Heart right ventricle (tissue), 16 donors: ENCODE results near the gene FGD3. TPM values are rescaled to one million over a fixed set of nuclear protein-coding genes. Genes with fewer than 3 reads are reported as not detected.
A peak's percentile ranks its signal among the peaks of the same experiment; 100 is the strongest.

Experiments used
- ATAC-seq, 8 donors: fragments of 200-7000 bp; cut with Tn5 transposase; one replicate each; pipeline ENCODE4 v1.9.1; 2020; ENCODE audit warnings: mild to moderate bottlenecking in 8 of 8, moderate library complexity in 8 of 8, moderate number of reproducible peaks in 1 of 8
- DNase-seq, 2 donors: peaks; one replicate each; pipeline ENCODE4 v3.0.0-alpha.2; 2020
- H3K27ac ChIP-seq, 10 donors: fragments of 200-600 bp; sonication (generic) in 2 of 10; one replicate each; pipeline versions ENCODE4 v1.5.0 to v1.8.0; 2020 to 2022; ENCODE audit warnings: mild to moderate bottlenecking in 3 of 10
- H3K27me3 ChIP-seq, 7 donors: fragments of 200-600 bp; one replicate each; pipeline ENCODE4 v1.8.0; 2021 to 2022; ENCODE audit warnings: mild to moderate bottlenecking in 2 of 7
- H3K36me3 ChIP-seq, 9 donors: fragments of 200-600 bp; sonication (generic) in 1 of 9; one replicate each; pipeline versions ENCODE4 v1.5.0 to v1.8.0; 2020 to 2022; ENCODE audit warnings: mild to moderate bottlenecking in 2 of 9
- H3K4me1 ChIP-seq, 9 donors: fragments of 200-600 bp; sonication (generic) in 1 of 9; one replicate each; pipeline versions ENCODE4 v1.5.0 to v1.8.0; 2020 to 2022; ENCODE audit warnings: mild to moderate bottlenecking in 4 of 9
- H3K4me3 ChIP-seq, 10 donors: fragments of 200-600 bp; sonication (generic) in 2 of 10; one replicate each; pipeline versions ENCODE4 v1.5.0 to v1.8.0; 2020 to 2022; ENCODE audit warnings: mild to moderate bottlenecking in 7 of 10, moderate library complexity in 2 of 10
- H3K9me3 ChIP-seq, 11 donors: fragments of 200-600 bp in 10 of 11; sonication (generic) in 2 of 11; one replicate each; pipeline versions ENCODE4 v1.5.0 to v1.8.0; 2013 to 2022; ENCODE audit warnings: mild to moderate bottlenecking in 2 of 11, control low read depth in 1 of 11, moderate library complexity in 1 of 11
- WGBS, 2 donors: extraction: QIAGEN DNeasy Blood & Tissue Kit; methylation state at CpG; one replicate each; pipeline ENCODE4 v1.1.7; 2013; ENCODE audit warnings: inconsistent platforms in 1 of 2; 5-methylcytosine and 5-hydroxymethylcytosine counted together
- intact Hi-C, 10 donors: fragments of 100-400 bp; cut with DNase I; formaldehyde crosslinking; loops; one replicate each; pipeline versions ENCODE4 v1.11.1 to v1.14.2; 2022
- polyA plus RNA-seq, 2 donors: library from polyadenylated mRNA; stranded (reverse); fragments of 200-250 nt; gene quantifications; one replicate each; pipeline ENCODE4 v1.2.3, GENCODE V29; 2013
- total RNA-seq, 10 donors: library from RNA; stranded (reverse); fragmentation: NEBNext Ultra II Directional in 3 of 10; extraction: Animal tissue kit (Norgen Biotek cat#: 25700) in 3 of 10; gene quantifications; one replicate each; pipeline versions ENCODE4 v1.2.1 to v1.2.4, GENCODE V29; 2021 to 2023
- TF ChIP-seq, protein P1 (sequence below), 9 donors: fragments of 200-600 bp; sonication (generic) in 2 of 9; IDR thresholded peaks; one replicate each; pipeline versions ENCODE4 v1.5.0 to v1.8.0; 2021 to 2022; ENCODE audit warnings: antibody characterized with exemption in 9 of 9, mild to moderate bottlenecking in 5 of 9, moderate library complexity in 1 of 9
- donor health status: Arrhythmogenic right ventricular cardiomyopathy.
- donor health status: ischemic (EF 13 %, LVEDD 7.1; RV severe dilation, severe dysfunction).
- donor health status: healthy with polysubstance abuse.
- donor health status: DM: no; HTN: yes; CAD: no.
- donor health status: DM: no; HTN: no; CAD: no.
- donor health status: ischemic (EF 25% LVEDD 6.9; RV normal size, moderate dysfunction).
- donor health status: ischemic (EF 25% LVEDD 5.7; RV mildly dilated, moderate dysfunction).
- donor health status: healthy.
- donor health status: DM: yes; HTN: yes; CAD: no.
- donor health status: Ischemic cardiomyopathy.
- donor health status: ischemic (EF 35%, LVEDD 5.7; RV mildly dilated, moderate dysfunction).
- donor health status: nonischemic (EF 11% LVEDD 7.7; RV severe dilation, severe dysfunction).
- donor health status: DM: yes; HTN: yes; CAD: no.
- donor health status: PGD.
- donor health status: ischemic (EF 29% LVEDD 5.4; RV normal size, mild dysfunction).
- donor health status: nonischemic (EF 23%, LVEDD 6.1; RV moderate dilation, normal function).

Gene FGD3
- total and polyA plus RNA-seq, 12 donors, result 0.40 to 8.5 (median 2.2) TPM

GRCh38 chr9:93061791-93062763, 114.8 kb downstream of the FGD3 start:
- no peaks in the 10 kb centered on the region for H3K36me3 ChIP-seq
- H3K27ac ChIP-seq, result peak overlapping the region in 1 of 10 donors; percentile 45
- ATAC-seq, result no peak
- intact Hi-C loops, result loop anchor here in 1 of 10 donors (10.0 kb wide), 1 partner anchor 57 kb away; no protein-coding TSS in a partner anchor
- TF ChIP-seq, protein P1, sequence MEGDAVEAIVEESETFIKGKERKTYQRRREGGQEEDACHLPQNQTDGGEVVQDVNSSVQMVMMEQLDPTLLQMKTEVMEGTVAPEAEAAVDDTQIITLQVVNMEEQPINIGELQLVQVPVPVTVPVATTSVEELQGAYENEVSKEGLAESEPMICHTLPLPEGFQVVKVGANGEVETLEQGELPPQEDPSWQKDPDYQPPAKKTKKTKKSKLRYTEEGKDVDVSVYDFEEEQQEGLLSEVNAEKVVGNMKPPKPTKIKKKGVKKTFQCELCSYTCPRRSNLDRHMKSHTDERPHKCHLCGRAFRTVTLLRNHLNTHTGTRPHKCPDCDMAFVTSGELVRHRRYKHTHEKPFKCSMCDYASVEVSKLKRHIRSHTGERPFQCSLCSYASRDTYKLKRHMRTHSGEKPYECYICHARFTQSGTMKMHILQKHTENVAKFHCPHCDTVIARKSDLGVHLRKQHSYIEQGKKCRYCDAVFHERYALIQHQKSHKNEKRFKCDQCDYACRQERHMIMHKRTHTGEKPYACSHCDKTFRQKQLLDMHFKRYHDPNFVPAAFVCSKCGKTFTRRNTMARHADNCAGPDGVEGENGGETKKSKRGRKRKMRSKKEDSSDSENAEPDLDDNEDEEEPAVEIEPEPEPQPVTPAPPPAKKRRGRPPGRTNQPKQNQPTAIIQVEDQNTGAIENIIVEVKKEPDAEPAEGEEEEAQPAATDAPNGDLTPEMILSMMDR (IDR thresholded peaks at IDR 0.05), result no peak
- no peak overlapping the region for H3K4me3 ChIP-seq
- WGBS, 2 donors, result 80 to 83% methylated on average over 19 of the region's 19 CpGs
- no peaks in the 10 kb centered on the region for H3K9me3 ChIP-seq
- peaks cover 0 to 82% (median 23%) of the 10 kb centered on the region in 9 donors for H3K4me1 ChIP-seq
- peaks cover 0 to 19% (median 0%) of the 10 kb centered on the region in 7 donors for H3K27me3 ChIP-seq
- no peak for DNase-seq

DNA sequence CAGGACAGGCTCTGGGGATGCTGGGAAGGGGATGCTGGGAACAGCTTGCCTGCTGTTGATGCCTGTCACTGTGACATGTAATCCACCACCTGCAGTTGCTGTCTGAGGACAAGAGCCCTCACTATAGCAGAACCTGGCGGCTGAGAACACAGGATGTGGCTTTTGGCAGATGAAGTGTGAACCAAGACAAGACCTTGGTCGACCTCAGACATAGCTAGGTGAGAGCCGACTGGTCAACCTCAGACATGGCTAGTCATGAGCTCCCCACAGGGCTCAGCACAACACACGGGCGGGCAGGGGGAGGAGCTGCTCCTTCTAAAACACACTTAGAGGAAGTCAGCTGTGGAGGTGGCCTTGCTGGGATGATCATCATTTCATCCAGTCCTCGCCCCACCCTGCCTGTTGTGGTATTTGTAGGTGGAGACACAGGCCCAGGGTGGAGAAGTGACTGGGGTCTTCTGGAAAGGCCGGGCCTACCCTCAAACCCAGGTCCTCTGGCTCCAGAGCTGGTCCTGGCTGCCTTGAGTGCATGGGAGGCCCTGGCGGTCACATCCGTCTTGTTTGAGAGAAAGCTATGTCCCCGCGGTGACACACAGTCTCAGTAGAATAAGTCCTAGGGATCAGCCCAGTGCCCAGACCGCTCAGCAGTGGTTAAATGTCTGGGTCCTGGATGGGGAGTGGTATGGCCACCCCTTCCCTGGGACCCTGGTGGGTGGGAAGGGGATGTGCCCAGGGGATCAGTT, 117.2 kb downstream of the FGD3 start:
- TF ChIP-seq, protein P1 (IDR thresholded peaks at IDR 0.05), result no peak
- WGBS, 2 donors, result 73 to 77% methylated on average over 12 of the region's 12 CpGs
- peaks cover 0 to 65% (median 6%) of the 10 kb centered on the region in 9 donors for H3K4me1 ChIP-seq
- H3K9me3 ChIP-seq, result peaks cover 0 to 3% (median 0%) of the 10 kb centered on the region in 11 donors
- peak overlapping the region in 1 of 10 donors; percentile 45 for H3K27ac ChIP-seq
- H3K27me3 ChIP-seq, result peaks cover 0 to 7% (median 0%) of the 10 kb centered on the region in 7 donors
- ATAC-seq (peak in 7 of 8 donors; percentile 32 to 59 (median 37)), DNase-seq (no peak)
- intact Hi-C loops, result loop anchor here in 1 of 10 donors (10.0 kb wide), 1 partner anchor 60 kb away; no protein-coding TSS in a partner anchor
- no peaks in the 10 kb centered on the region for H3K36me3 ChIP-seq
- no peak overlapping the region for H3K4me3 ChIP-seq

DNA sequence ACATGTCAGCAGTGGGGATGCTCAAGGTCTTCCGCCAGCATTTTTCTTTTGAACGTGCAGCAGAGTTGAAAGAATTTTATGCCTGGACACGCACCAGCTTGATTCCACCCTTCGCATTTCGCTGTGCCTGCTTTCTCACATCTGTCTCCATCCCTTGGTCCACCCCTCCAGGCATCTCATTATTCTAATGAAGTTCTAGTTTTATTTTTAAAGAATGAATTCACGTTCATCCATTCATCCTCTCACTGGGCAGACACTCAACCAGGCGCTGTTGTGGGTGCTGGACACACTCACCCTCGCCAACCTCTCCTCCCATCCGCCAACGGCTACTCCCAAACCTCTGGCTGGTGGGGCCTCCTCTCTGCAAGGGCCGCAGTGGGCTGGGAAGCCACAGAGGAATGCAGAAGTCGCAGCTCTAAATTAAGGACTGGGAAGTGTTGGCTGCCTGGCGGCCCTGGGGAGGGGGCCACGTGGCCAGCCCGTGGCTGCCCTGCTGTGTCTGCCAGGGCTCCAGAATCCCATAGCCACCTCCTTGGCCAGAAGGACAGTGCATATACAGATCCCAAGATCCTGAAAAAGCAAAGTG, 117.9 kb downstream of the FGD3 start:
- no peak overlapping the region for H3K4me3 ChIP-seq
- H3K36me3 ChIP-seq, result no peaks in the 10 kb centered on the region
- H3K4me1 ChIP-seq, result peaks cover 0 to 59% (median 0%) of the 10 kb centered on the region in 9 donors
- no peak for DNase-seq
- H3K27me3 ChIP-seq, result peaks cover 0 to 3% (median 0%) of the 10 kb centered on the region in 7 donors
- intact Hi-C loops, result loop anchor here in 1 of 10 donors (10.0 kb wide), 1 partner anchor 60 kb away; no protein-coding TSS in a partner anchor
- TF ChIP-seq, protein P1 (IDR thresholded peaks at IDR 0.05), result no peak
- peaks cover 0 to 3% (median 0%) of the 10 kb centered on the region in 11 donors for H3K9me3 ChIP-seq
- WGBS, 2 donors, result 74 to 75% methylated on average over 15 of the region's 15 CpGs
- H3K27ac ChIP-seq, result peak overlapping the region in 1 of 10 donors; percentile 45
- peak in 4 of 8 donors; percentile 23 to 57 (median 40) for ATAC-seq
